ENCODE data around the gene DNAJA4.

DNAJA4 gene

GRCh38 chr15:78317145-78317836, 52.9 kb downstream of the DNAJA4 start:
- DNase-seq: peak; percentile 6

GRCh38 chr15:78319588-78319987, 55.2 kb downstream of the DNAJA4 start:
- no peak for DNase-seq

- DNase-seq: no peak
Observed at GRCh38 chr15:78320183-78320582, 55.8 kb downstream of the DNAJA4 start.

- DNase-seq: no peak
Observed at GRCh38 chr15:78321041-78321570, 56.7 kb downstream of the DNAJA4 start.

- no peak for DNase-seq
Observed at GRCh38 chr15:78321786-78322185, 57.4 kb downstream of the DNAJA4 start.

- DNase-seq: no peak
Observed at GRCh38 chr15:78322243-78322642, 57.9 kb downstream of the DNAJA4 start.

- DNase-seq: peak; percentile 10
Observed at GRCh38 chr15:78322724-78323521, 58.6 kb downstream of the DNAJA4 start.

GRCh38 chr15:78323693-78324092, 59.3 kb downstream of the DNAJA4 start:
- DNase-seq: no peak

- no peak for DNase-seq
Observed at GRCh38 chr15:78324144-78324543, 59.8 kb downstream of the DNAJA4 start.

GRCh38 chr15:78325092-78325843, 60.9 kb downstream of the DNAJA4 start:
- DNase-seq: no peak

- no peak for DNase-seq
Observed at GRCh38 chr15:78327466-78327865, 63.1 kb downstream of the DNAJA4 start.

GRCh38 chr15:78329625-78330024, 65.3 kb downstream of the DNAJA4 start:
- no peak for DNase-seq
